ENCODE measurements around the gene RAF1. TPM values are rescaled to one million over a fixed set of nuclear protein-coding genes. Genes with fewer than 3 reads are reported as not detected.

RAF1 gene
- total and polyA plus RNA-seq, 9 of the 15 experiments (the other 6 are each of a cell fraction or from before 2014, with no cell fraction given) = 28.0 to 183 (median 85.6) TPM

GRCh38 chr3:12620305-12620704 is 43.6 kb downstream of the RAF1 start:
- no TSS peak for BruUV-seq (replicated peaks)
- peaks cover 13% of the 10 kb centered on the region; the same call in 1 of the 2 replicates for H4K20me1 ChIP-seq (replicated peaks; ENCODE audit: control insufficient read depth, insufficient read depth, low read length)

More at GRCh38 chr3:12620305-12620704, 43.6 kb downstream of the RAF1 start:
- POLR2A ChIA-PET = no interaction called here
- H3K79me2 ChIP-seq (ENCODE audit: control insufficient read depth, insufficient read depth, low read length) = peaks cover 77% of the 10 kb centered on the region
- TF ChIP-seq RBM25 (IDR thresholded peaks at IDR 0.05; ENCODE audit: low read depth, low read length, severe bottlenecking) (peak; percentile 20), SRSF7 (optimal IDR thresholded peaks at IDR 0.05; ENCODE audit: low read depth, low read length) (no peak), ZNF121 (CRISPR knock-in tag; conservative IDR thresholded peaks at IDR 0.05) (peak; percentile 89)
- TF ChIP-seq, protein P1, sequence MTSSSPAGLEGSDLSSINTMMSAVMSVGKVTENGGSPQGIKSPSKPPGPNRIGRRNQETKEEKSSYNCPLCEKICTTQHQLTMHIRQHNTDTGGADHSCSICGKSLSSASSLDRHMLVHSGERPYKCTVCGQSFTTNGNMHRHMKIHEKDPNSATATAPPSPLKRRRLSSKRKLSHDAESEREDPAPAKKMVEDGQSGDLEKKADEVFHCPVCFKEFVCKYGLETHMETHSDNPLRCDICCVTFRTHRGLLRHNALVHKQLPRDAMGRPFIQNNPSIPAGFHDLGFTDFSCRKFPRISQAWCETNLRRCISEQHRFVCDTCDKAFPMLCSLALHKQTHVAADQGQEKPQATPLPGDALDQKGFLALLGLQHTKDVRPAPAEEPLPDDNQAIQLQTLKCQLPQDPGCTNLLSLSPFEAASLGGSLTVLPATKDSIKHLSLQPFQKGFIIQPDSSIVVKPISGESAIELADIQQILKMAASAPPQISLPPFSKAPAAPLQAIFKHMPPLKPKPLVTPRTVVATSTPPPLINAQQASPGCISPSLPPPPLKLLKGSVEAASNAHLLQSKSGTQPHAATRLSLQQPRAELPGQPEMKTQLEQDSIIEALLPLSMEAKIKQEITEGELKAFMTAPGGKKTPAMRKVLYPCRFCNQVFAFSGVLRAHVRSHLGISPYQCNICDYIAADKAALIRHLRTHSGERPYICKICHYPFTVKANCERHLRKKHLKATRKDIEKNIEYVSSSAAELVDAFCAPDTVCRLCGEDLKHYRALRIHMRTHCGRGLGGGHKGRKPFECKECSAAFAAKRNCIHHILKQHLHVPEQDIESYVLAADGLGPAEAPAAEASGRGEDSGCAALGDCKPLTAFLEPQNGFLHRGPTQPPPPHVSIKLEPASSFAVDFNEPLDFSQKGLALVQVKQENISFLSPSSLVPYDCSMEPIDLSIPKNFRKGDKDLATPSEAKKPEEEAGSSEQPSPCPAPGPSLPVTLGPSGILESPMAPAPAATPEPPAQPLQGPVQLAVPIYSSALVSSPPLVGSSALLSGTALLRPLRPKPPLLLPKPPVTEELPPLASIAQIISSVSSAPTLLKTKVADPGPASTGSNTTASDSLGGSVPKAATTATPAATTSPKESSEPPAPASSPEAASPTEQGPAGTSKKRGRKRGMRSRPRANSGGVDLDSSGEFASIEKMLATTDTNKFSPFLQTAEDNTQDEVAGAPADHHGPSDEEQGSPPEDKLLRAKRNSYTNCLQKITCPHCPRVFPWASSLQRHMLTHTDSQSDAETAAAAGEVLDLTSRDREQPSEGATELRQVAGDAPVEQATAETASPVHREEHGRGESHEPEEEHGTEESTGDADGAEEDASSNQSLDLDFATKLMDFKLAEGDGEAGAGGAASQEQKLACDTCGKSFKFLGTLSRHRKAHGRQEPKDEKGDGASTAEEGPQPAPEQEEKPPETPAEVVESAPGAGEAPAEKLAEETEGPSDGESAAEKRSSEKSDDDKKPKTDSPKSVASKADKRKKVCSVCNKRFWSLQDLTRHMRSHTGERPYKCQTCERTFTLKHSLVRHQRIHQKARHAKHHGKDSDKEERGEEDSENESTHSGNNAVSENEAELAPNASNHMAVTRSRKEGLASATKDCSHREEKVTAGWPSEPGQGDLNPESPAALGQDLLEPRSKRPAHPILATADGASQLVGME (CRISPR knock-in tag; IDR thresholded peaks at IDR 0.05) = no peak
- in situ Hi-C loops (cut with MboI) = no loop called here
- H3K4me1 ChIP-seq (replicated peaks in 1 of 2; ENCODE audit: control insufficient read depth in 2 of 2, insufficient read depth in 2 of 2, low read length in 2 of 2) = peaks cover 3 to 17% of the 10 kb centered on the region in 2 experiments; a peak in 2 of 5 replicates
- H3K9me1 ChIP-seq (ENCODE audit: control insufficient read depth, insufficient read depth, low read length) = no peaks in the 10 kb centered on the region
- no peaks in the 10 kb centered on the region for H3K9me3 ChIP-seq (replicated peaks; ENCODE audit: control insufficient read depth, insufficient read depth, low read depth, low read length)
- ATAC-seq (no peak), DNase-seq (ENCODE audit: extremely low read depth in 1 of 4, low spot score in 3 of 4) (no peak), FAIRE-seq (no peak)
- CTCF ChIA-PET (ENCODE audit: low intra/inter-chr PET ratio) = no interaction called here
- no peaks in the 10 kb centered on the region for H3K27me3 ChIP-seq (ENCODE audit: control insufficient read depth in 2 of 2, insufficient read depth in 2 of 2, low read length in 2 of 2)
- intact Hi-C loops (cut with micrococcal nuclease) = no loop called here
- WGBS (ENCODE audit: insufficient coverage, low coverage, missing lambda C conversion rate) = 88% methylated on average over 6 of the region's 6 CpGs
- no peak overlapping the region; a peak in 1 of 4 replicates for H3K9ac ChIP-seq (ENCODE audit: insufficient read depth in 1 of 2, low read depth in 2 of 2, low read length in 2 of 2)
- no peak overlapping the region for H3K27ac ChIP-seq (ENCODE audit: extremely low read depth, low read depth, low read length)
- H2AFZ ChIP-seq (ENCODE audit: low read depth, low read length) = no peak overlapping the region
- no peak overlapping the region for H3K4me3 ChIP-seq
- H3K4me2 ChIP-seq (ENCODE audit: insufficient read depth, low read length) = no peak overlapping the region
- peaks cover 33% of the 10 kb centered on the region for H3K36me3 ChIP-seq (ENCODE audit: control insufficient read depth, insufficient read depth, low read length)

Measured in K562 (cell line).